HG02798 (cell line): Measurements from ENCODE around the gene KIF9.
"Not testable (repeated sequence)": the region's sequence is repeated elsewhere in the genome, so short reads cannot be mapped to it uniquely, and the experiment has no call there.

Source experiments
- ATAC-seq: cut with Tn5 transposase; IDR thresholded peaks from one replicate; pipeline ENCODE4 v1.9.1; 2021; ENCODE audit warnings: mild to moderate bottlenecking; ENCODE audit not compliant: unreplicated experiment, poor library complexity

The KIF9 gene

DNA sequence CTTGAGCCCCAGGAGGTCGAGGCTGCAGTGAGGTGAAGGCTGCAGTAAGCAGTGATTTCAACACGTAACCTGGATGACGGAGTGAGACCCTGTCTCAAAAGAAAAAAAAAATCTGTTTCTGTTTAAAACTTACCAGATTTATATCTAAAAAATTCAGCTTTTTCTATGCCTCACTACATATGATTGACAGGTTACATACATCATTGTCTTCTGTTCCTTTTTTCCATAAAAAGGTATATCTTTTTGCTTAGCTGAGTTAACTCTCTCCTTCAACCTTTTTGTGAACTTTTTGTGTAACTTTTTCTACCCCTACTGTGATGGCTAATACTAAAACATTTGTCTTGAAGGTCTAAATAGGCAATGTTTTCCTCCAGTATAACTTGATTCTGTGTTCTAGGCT is 80.1 kb downstream of the KIF9 start:
- no peak for ATAC-seq

DNA sequence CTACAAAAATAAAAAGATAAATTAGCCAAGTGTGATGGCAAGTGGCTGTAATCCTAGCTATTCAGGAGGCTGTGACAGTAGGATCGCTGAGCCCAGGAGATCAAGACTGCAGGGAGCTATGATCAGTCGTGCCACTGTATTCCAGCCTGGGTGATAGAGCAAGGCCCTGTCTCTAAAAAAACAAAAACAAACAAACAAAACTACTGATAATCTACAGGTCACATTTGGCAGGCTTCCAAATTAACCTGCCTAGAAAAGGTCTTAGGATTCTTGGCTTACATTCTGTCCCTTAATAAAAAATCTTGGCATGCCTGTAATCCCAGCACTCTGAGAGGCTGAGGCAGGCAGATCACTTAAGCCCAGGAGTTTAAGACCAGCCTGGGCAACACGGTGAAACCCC is 85.3 kb downstream of the KIF9 start:
- no peak for ATAC-seq

- ATAC-seq, result no peak
Observed at GRCh38 chr3:47194994-47195393, 87.6 kb downstream of the KIF9 start.

GRCh38 chr3:47193871-47194859 is 88.4 kb downstream of the KIF9 start:
- no peak for ATAC-seq

GRCh38 chr3:47186285-47186684 is 96.3 kb downstream of the KIF9 start:
- no peak for ATAC-seq

GRCh38 chr3:47181685-47182084 is 100.9 kb downstream of the KIF9 start:
- not testable (repeated sequence) for ATAC-seq

- ATAC-seq, result not testable (repeated sequence)
Observed at GRCh38 chr3:47180011-47180410, 102.6 kb downstream of the KIF9 start.
